HL-60 (cell line): Measurements from ENCODE around the gene ZBTB21.

Source experiments
- DNase-seq, 2 experiments: peaks; one replicate each; pipeline ENCODE4 v3.0.0-alpha.2; 2010 to 2020; ENCODE audit warnings: low read depth in 1 of 2, low spot score in 1 of 2
- H3K27ac ChIP-seq: fragments of 250-450 bp; sonication (Bioruptor Pico); replicated peaks from 2 replicates; pipeline ENCODE4 v1.5.1; 2020; ENCODE audit warnings: mild to moderate bottlenecking, moderate library complexity
- H3K27me3 ChIP-seq: fragments of 250-450 bp; sonication (Bioruptor Pico); 2 replicates; pipeline ENCODE4 v1.5.1; 2021; ENCODE audit warnings: mild to moderate bottlenecking, moderate library complexity; ENCODE audit not compliant: insufficient read depth, poor library complexity, severe bottlenecking
- H3K4me3 ChIP-seq: replicated peaks from 2 replicates; pipeline ENCODE4 v1.5.1; 2011; ENCODE audit warnings: mild to moderate bottlenecking, control low read depth, low read length; ENCODE audit not compliant: insufficient read depth
- GABPA ChIP-seq: IDR thresholded peaks from 2 replicates; pipeline ENCODE4 v1.6.1; 2012; ENCODE audit warnings: low read depth
- POLR2AphosphoS5 ChIP-seq: IDR thresholded peaks from 2 replicates; pipeline ENCODE4 v1.6.1; 2012; ENCODE audit warnings: low read depth
- SPI1 ChIP-seq: IDR thresholded peaks from 2 replicates; pipeline ENCODE4 v1.6.1; 2012; ENCODE audit warnings: low read depth, mild to moderate bottlenecking, borderline replicate concordance

ZBTB21 gene

GRCh38 chr21:41939391-41939790, 70.8 kb downstream of the ZBTB21 start:
- TF ChIP-seq GABPA = no peak
- no peak for TF ChIP-seq POLR2AphosphoS5
- TF ChIP-seq SPI1 = no peak
- no peaks in the 10 kb centered on the region for H3K27me3 ChIP-seq
- DNase-seq = no peak
- no peak overlapping the region for H3K27ac ChIP-seq
- no peak overlapping the region for H3K4me3 ChIP-seq
